CD14-positive monocyte (primary cell): ENCODE results near the gene ZNF536. TPM values are rescaled to one million over a fixed set of nuclear protein-coding genes. Genes with fewer than 3 reads are reported as not detected.
A peak's percentile ranks its signal among the peaks of the same experiment; 100 is the strongest.

Experiments
- DNase-seq, 3 donors: peaks; one replicate each; pipeline ENCODE4 v3.0.0-alpha.2; 2011 to 2022
- H2AFZ ChIP-seq: 2 replicates; pipeline ENCODE4 v1.6.0; 2012; ENCODE audit warnings: mild to moderate bottlenecking, low read depth, low read length, inconsistent platforms; ENCODE audit not compliant: insufficient read depth, poor library complexity, severe bottlenecking
- H3K27ac ChIP-seq, 2 donors: 1 replicate in 1 of 2; 2 replicates in 1 of 2; pipeline ENCODE4 v1.5.1; 2012 to 2013; ENCODE audit warnings: low read length in 2 of 2, control low read depth in 1 of 2, inconsistent platforms in 1 of 2, low read depth in 1 of 2, mild to moderate bottlenecking in 1 of 2
- H3K27me3 ChIP-seq, 2 donors: one replicate each; pipeline versions ENCODE4 v1.6.0 to v1.6.1; 2011 to 2013; ENCODE audit warnings: low read length in 2 of 2; ENCODE audit not compliant: control insufficient read depth in 2 of 2, insufficient read depth in 2 of 2
- H3K36me3 ChIP-seq, 2 donors: replicated peaks in 1 of 2; 1 replicate in 1 of 2; 2 replicates in 1 of 2; pipeline versions ENCODE4 v1.5.1 to v1.6.1; 2012 to 2013; ENCODE audit warnings: low read length in 2 of 2, control low read depth in 1 of 2, inconsistent platforms in 1 of 2, mild to moderate bottlenecking in 1 of 2; ENCODE audit not compliant: insufficient read depth in 2 of 2, control insufficient read depth in 1 of 2
- H3K4me1 ChIP-seq, 2 donors: 1 replicate in 1 of 2; 2 replicates in 1 of 2; pipeline versions ENCODE4 v1.5.1 to v1.6.1; 2012 to 2013; ENCODE audit warnings: low read length in 2 of 2, control low read depth in 1 of 2, inconsistent platforms in 1 of 2, mild to moderate bottlenecking in 1 of 2, moderate library complexity in 1 of 2; ENCODE audit not compliant: insufficient read depth in 2 of 2, control insufficient read depth in 1 of 2
- H3K4me2 ChIP-seq: replicated peaks from 2 replicates; pipeline ENCODE3; 2012; ENCODE audit warnings: low read length, moderate library complexity, mild to moderate bottlenecking; ENCODE audit not compliant: poor library complexity, severe bottlenecking; ENCODE audit errors: extremely low read depth
- H3K4me3 ChIP-seq, 3 experiments: fragments of 200-600 bp in 1 of 3; sonication (generic) in 1 of 3; replicated peaks in 1 of 3; 1 replicate in 2 of 3; 2 replicates in 1 of 3; pipeline ENCODE4 v1.5.1; 2011 to 2013; ENCODE audit warnings: low read length in 3 of 3, mild to moderate bottlenecking in 3 of 3, control low read depth in 2 of 3, low read depth in 2 of 3, inconsistent platforms in 1 of 3, moderate library complexity in 1 of 3
- H3K79me2 ChIP-seq: 2 replicates; pipeline ENCODE4 v1.6.0; 2012; ENCODE audit warnings: mild to moderate bottlenecking, control low read depth, inconsistent platforms, low read length, moderate library complexity; ENCODE audit not compliant: insufficient read depth
- H3K9ac ChIP-seq: 2 replicates; pipeline ENCODE4 v1.6.0; 2017; ENCODE audit warnings: low read length, mild to moderate bottlenecking; ENCODE audit not compliant: insufficient read depth, poor library complexity, severe bottlenecking
- H3K9me3 ChIP-seq, 2 donors: replicated peaks in 1 of 2; 1 replicate in 1 of 2; 2 replicates in 1 of 2; pipeline versions ENCODE4 v1.5.1 to v1.6.1; 2012 to 2013; ENCODE audit warnings: low read length in 2 of 2, control low read depth in 1 of 2; ENCODE audit not compliant: control insufficient read depth in 1 of 2, insufficient read depth in 1 of 2
- H4K20me1 ChIP-seq: 2 replicates; pipeline ENCODE4 v1.6.0; 2012; ENCODE audit warnings: mild to moderate bottlenecking, low read length, control low read depth, moderate library complexity; ENCODE audit not compliant: insufficient read depth
- H3K27ac Mint-ChIP-seq, 7 donors: one replicate each; pipeline ENCODE4 v1.8.0; 2020; ENCODE audit warnings: mild to moderate bottlenecking in 7 of 7, mixed read lengths in 7 of 7, moderate library complexity in 6 of 7, inconsistent platforms in 2 of 7
- H3K27me3 Mint-ChIP-seq, 3 donors: one replicate each; pipeline ENCODE4 v1.8.0; 2021 to 2022; ENCODE audit warnings: low read depth in 3 of 3, mild to moderate bottlenecking in 3 of 3, mixed read lengths in 3 of 3, moderate library complexity in 3 of 3, inconsistent platforms in 1 of 3
- H3K36me3 Mint-ChIP-seq, 2 donors: one replicate each; pipeline ENCODE4 v1.8.0; 2020; ENCODE audit warnings: mixed read lengths in 2 of 2, inconsistent platforms in 1 of 2, mild to moderate bottlenecking in 1 of 2
- H3K4me1 Mint-ChIP-seq: one replicate; pipeline ENCODE4 v1.8.0; 2020; ENCODE audit warnings: mild to moderate bottlenecking, mixed read lengths
- H3K4me3 Mint-ChIP-seq, 2 donors: one replicate each; pipeline ENCODE4 v1.8.0; 2020; ENCODE audit warnings: mild to moderate bottlenecking in 2 of 2, mixed read lengths in 2 of 2, moderate library complexity in 1 of 2
- H3K9me3 Mint-ChIP-seq, 7 donors: one replicate each; pipeline ENCODE4 v1.8.0; 2020 to 2022; ENCODE audit warnings: mixed read lengths in 7 of 7, mild to moderate bottlenecking in 6 of 7, moderate library complexity in 6 of 7, inconsistent platforms in 2 of 7
- CTCF ChIP-seq: fragments of 200-600 bp; IDR thresholded peaks from one replicate; pipeline ENCODE4 v1.8.0; 2022; ENCODE audit warnings: antibody characterized with exemption, mild to moderate bottlenecking
- WGBS: methylation state at CpG from one replicate; pipeline ENCODE4 v1.1.5; 2013; ENCODE audit warnings: missing lambda C conversion rate; ENCODE audit not compliant: insufficient coverage; 5-methylcytosine and 5-hydroxymethylcytosine counted together
- intact Hi-C, 2 donors: fragments of 100-400 bp; cut with micrococcal nuclease; formaldehyde crosslinking; loops; one replicate each; pipeline versions ENCODE4 v1.15.0 to v1.15.1; 2023
- polyA plus RNA-seq, 3 donors: library from polyadenylated mRNA; depleted of rRNA in 1 of 3; unstranded in 2 of 3; stranded (reverse) in 1 of 3; fragments of 300-500 nt in 2 of 3; fragments of >200 nt in 1 of 3; fragmentation: Illumina TruSeq in 2 of 3; gene quantifications; 1 replicate in 2 of 3; 2 replicates in 1 of 3; pipeline ENCODE4 v1.2.3, GENCODE V29; 2012 to 2021

ZNF536 gene
- polyA plus RNA-seq, 3 donors: not detected

GRCh38 chr19:30596813-30597399 lies 224.7 kb downstream of the ZNF536 start:
- no peak overlapping the region for H3K9ac ChIP-seq
- intact Hi-C loops: no loop called here
- H3K27me3 ChIP-seq: peaks cover 0 to 2% of the 10 kb centered on the region in 2 donors
- no peak overlapping the region for H3K4me3 Mint-ChIP-seq
- H4K20me1 ChIP-seq: no peaks in the 10 kb centered on the region
- H3K36me3 ChIP-seq: no peaks in the 10 kb centered on the region
- TF ChIP-seq CTCF: no peak
- H3K27ac ChIP-seq: no peak overlapping the region
- H3K27ac Mint-ChIP-seq: peak overlapping the region in 1 of 7 donors; percentile 46
- H3K9me3 ChIP-seq: no peaks in the 10 kb centered on the region
- H3K9me3 Mint-ChIP-seq: peaks cover 0 to 4% (median 2%) of the 10 kb centered on the region in 7 donors
- H2AFZ ChIP-seq: no peak overlapping the region
- no peaks in the 10 kb centered on the region for H3K36me3 Mint-ChIP-seq
- no peaks in the 10 kb centered on the region for H3K4me1 Mint-ChIP-seq
- DNase-seq: no peak
- no peak overlapping the region for H3K4me3 ChIP-seq
- no peaks in the 10 kb centered on the region for H3K79me2 ChIP-seq
- H3K4me1 ChIP-seq: no peaks in the 10 kb centered on the region
- no peak overlapping the region for H3K4me2 ChIP-seq
- 18% methylated on average over 2 of the region's 9 CpGs for WGBS
- H3K27me3 Mint-ChIP-seq: peaks cover 0 to 15% (median 2%) of the 10 kb centered on the region in 3 donors

GRCh38 chr19:30598688-30599087 lies 226.5 kb downstream of the ZNF536 start:
- no peak overlapping the region for H3K9ac ChIP-seq
- H4K20me1 ChIP-seq: no peaks in the 10 kb centered on the region
- H2AFZ ChIP-seq: no peak overlapping the region
- peaks cover 0 to 4% (median 2%) of the 10 kb centered on the region in 7 donors for H3K9me3 Mint-ChIP-seq
- H3K36me3 Mint-ChIP-seq: no peaks in the 10 kb centered on the region
- H3K4me1 Mint-ChIP-seq: no peaks in the 10 kb centered on the region
- no peak overlapping the region for H3K4me3 Mint-ChIP-seq
- no peaks in the 10 kb centered on the region for H3K9me3 ChIP-seq
- no peaks in the 10 kb centered on the region for H3K79me2 ChIP-seq
- H3K4me1 ChIP-seq: no peaks in the 10 kb centered on the region
- H3K4me3 ChIP-seq: no peak overlapping the region
- TF ChIP-seq CTCF: no peak
- peaks cover 0 to 2% of the 10 kb centered on the region in 2 donors for H3K27me3 ChIP-seq
- intact Hi-C loops: no loop called here
- H3K27ac Mint-ChIP-seq: no peak overlapping the region
- H3K36me3 ChIP-seq: no peaks in the 10 kb centered on the region
- no peak for DNase-seq
- H3K4me2 ChIP-seq: no peak overlapping the region
- peaks cover 0 to 15% (median 2%) of the 10 kb centered on the region in 3 donors for H3K27me3 Mint-ChIP-seq
- no peak overlapping the region for H3K27ac ChIP-seq
